SK-N-SH treated with all-trans-retinoic acid at 6 μM for 48 hours (cell line): ENCODE results near the gene MEI1.

Source experiments
- CSDC2 ChIP-seq: fragments of 250-450 bp; sonication (Bioruptor Pico); IDR thresholded peaks from 2 replicates; pipeline ENCODE4 v1.5.0; 2020; ENCODE audit warnings: mild to moderate bottlenecking, moderate library complexity
- RARB ChIP-seq: fragments of 250-450 bp; sonication (Bioruptor Pico); IDR thresholded peaks from 2 replicates; pipeline ENCODE4 v1.8.0; 2021; ENCODE audit warnings: mild to moderate bottlenecking, moderate library complexity
- TCF4 ChIP-seq: fragments of 250-450 bp; sonication (Bioruptor Pico); IDR thresholded peaks from 2 replicates; pipeline ENCODE4 v1.8.0; 2021; ENCODE audit warnings: mild to moderate bottlenecking, moderate library complexity, borderline replicate concordance
- ZFP3 ChIP-seq: fragments of 250-450 bp; sonication (Bioruptor Pico); IDR thresholded peaks from 2 replicates; pipeline ENCODE4 v1.5.0; 2020; ENCODE audit warnings: mild to moderate bottlenecking, moderate library complexity
- ZNF70 ChIP-seq: fragments of 450-650 bp; formaldehyde crosslinking; IDR thresholded peaks from 2 replicates; pipeline ENCODE4 v1.5.0; 2020; ENCODE audit warnings: mild to moderate bottlenecking, moderate library complexity
- TF ChIP-seq, protein P1 (sequence below): fragments of 250-450 bp; sonication (Bioruptor Pico); IDR thresholded peaks from 2 replicates; pipeline ENCODE4 v1.5.1; 2020; ENCODE audit warnings: low read depth, mild to moderate bottlenecking, moderate library complexity
- TF ChIP-seq, protein P2 (sequence below): fragments of 250-450 bp; sonication (Bioruptor Pico); IDR thresholded peaks from 2 replicates; pipeline ENCODE4 v1.8.0; 2020; ENCODE audit warnings: mild to moderate bottlenecking, moderate library complexity, borderline replicate concordance

DNA sequence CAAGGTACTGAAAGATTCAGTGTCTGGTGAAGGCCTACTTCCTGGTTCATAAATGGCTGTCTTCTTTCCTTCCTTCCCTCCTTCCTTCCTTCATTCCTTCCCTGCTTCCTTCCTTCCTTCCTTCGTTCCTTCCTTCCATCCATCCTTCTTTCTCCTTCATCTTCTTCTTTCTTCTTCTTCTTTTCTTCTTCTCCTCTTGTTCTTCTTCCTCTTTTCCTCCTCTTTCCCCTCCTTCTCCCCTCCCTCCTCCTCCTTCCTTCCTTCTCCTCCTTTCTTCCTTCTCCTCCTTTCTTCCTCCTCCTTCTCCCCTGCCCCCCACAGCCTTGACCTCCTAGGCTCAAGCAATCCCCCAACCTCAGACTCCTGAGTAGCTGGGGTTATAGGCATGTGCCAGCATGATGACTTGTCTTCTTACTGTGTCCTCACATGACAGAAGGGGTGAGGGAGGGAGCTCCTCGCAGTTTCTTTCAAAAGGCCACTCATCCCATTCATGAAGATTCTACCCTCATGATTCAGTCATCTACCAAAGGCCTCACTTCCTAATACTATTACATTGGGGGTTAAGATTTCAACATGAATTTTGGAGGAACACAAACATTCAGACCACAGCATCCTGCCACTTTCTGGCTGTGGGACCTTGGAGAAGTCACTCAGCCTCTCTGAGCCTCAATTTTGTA is 78.6 kb downstream of the MEI1 start:
- TF ChIP-seq, protein P1, sequence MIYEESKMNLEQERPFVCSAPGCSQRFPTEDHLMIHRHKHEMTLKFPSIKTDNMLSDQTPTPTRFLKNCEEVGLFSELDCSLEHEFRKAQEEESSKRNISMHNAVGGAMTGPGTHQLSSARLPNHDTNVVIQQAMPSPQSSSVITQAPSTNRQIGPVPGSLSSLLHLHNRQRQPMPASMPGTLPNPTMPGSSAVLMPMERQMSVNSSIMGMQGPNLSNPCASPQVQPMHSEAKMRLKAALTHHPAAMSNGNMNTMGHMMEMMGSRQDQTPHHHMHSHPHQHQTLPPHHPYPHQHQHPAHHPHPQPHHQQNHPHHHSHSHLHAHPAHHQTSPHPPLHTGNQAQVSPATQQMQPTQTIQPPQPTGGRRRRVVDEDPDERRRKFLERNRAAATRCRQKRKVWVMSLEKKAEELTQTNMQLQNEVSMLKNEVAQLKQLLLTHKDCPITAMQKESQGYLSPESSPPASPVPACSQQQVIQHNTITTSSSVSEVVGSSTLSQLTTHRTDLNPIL (CRISPR knock-in tag), result no peak
- TF ChIP-seq TCF4 (CRISPR knock-in tag) (no peak), RARB (CRISPR knock-in tag) (no peak), ZFP3 (CRISPR knock-in tag) (no peak), ZNF70 (CRISPR knock-in tag) (no peak), CSDC2 (CRISPR knock-in tag) (no peak)
- TF ChIP-seq, protein P2, sequence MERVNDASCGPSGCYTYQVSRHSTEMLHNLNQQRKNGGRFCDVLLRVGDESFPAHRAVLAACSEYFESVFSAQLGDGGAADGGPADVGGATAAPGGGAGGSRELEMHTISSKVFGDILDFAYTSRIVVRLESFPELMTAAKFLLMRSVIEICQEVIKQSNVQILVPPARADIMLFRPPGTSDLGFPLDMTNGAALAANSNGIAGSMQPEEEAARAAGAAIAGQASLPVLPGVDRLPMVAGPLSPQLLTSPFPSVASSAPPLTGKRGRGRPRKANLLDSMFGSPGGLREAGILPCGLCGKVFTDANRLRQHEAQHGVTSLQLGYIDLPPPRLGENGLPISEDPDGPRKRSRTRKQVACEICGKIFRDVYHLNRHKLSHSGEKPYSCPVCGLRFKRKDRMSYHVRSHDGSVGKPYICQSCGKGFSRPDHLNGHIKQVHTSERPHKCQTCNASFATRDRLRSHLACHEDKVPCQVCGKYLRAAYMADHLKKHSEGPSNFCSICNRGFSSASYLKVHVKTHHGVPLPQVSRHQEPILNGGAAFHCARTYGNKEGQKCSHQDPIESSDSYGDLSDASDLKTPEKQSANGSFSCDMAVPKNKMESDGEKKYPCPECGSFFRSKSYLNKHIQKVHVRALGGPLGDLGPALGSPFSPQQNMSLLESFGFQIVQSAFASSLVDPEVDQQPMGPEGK (CRISPR knock-in tag), result no peak
